ENCODE data around the gene EPHA8.

Gene EPHA8

GRCh38 chr1:22645931-22646330, 82.6 kb downstream of the EPHA8 start:
- DNase-seq (ENCODE audit: low read depth), result no peak

GRCh38 chr1:22646384-22646783, 83.1 kb downstream of the EPHA8 start:
- DNase-seq (ENCODE audit: low read depth), result peak; percentile 21

GRCh38 chr1:22650089-22650693, 86.9 kb downstream of the EPHA8 start:
- no peak for DNase-seq (ENCODE audit: low read depth)

DNA sequence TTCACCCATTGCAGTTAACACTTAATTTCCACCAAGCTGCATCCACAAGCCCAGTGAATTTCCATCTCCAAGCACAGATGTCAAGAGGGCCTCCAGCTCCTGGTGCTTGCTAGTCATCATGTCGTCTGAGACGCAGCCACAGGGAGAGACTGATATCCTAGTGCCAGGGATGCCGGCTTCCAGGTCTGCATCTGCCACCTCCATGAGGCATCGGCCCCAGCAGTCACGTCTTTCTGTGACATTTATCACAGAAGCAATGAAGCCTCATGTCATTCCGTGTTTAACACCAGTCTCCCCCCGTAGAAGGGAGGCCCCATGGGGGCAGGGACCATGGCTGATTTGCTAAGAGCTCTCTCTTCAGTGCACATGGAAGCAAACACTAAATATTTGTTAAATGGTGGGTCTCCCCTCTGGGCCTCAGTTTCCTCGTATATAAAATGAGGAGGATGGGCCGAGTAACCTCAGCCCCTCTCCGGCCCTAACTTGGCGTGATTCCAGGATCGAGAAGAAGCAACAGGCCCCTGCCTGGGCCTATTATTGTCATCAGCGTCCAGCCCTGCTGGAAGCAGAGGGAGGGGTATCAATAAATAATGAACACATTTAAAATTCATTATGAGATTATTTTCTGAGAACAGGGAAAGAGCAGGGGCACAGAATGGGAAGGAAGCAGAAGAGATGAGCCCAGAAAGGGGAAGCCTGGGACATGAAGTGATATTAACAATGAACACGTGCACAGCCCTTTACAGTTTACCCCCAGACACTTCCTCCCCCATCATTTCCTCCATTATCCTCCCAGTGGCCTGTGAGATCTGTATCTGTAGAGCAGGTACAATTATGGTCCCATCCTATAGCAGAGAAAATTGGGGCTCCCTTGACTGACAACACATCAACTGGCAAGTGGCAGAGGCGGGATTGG, 88.9 kb downstream of the EPHA8 start:
- DNase-seq (ENCODE audit: low read depth), result no peak

DNA sequence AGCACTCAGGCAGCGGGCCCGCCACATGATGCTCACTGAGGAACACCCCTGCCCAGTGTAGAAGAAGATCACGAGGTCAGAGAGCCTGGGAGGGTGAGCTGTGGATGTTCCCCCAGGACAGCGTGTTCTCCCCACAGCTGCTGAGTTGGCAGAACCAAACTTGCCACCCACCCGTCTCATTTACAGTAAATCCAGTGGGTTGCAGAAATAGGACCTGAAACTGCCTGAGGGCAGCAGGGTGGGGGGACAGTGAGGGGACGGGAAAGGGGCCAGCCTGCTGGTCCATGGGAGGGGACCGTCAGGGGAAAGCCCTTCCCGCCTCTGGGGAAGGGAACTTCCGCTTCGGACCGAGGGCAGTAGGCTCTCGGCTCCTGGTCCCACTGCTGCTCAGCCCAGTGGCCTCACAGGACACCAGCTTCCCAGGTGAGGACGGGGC, 89.6 kb downstream of the EPHA8 start, which contains the start of gene C1QB:
TSS of gene C1QB (plus strand) at position 356 of the 436 bp plus-strand sequence. CDS start 6,227 bp downstream, outside the sequence.
- no peak for DNase-seq (ENCODE audit: low read depth)
